ENCODE results near the gene DFFB.
"Not testable (repeated sequence)": the region's sequence is repeated elsewhere in the genome, so short reads cannot be mapped to it uniquely, and the experiment has no call there.

DFFB gene

DNA sequence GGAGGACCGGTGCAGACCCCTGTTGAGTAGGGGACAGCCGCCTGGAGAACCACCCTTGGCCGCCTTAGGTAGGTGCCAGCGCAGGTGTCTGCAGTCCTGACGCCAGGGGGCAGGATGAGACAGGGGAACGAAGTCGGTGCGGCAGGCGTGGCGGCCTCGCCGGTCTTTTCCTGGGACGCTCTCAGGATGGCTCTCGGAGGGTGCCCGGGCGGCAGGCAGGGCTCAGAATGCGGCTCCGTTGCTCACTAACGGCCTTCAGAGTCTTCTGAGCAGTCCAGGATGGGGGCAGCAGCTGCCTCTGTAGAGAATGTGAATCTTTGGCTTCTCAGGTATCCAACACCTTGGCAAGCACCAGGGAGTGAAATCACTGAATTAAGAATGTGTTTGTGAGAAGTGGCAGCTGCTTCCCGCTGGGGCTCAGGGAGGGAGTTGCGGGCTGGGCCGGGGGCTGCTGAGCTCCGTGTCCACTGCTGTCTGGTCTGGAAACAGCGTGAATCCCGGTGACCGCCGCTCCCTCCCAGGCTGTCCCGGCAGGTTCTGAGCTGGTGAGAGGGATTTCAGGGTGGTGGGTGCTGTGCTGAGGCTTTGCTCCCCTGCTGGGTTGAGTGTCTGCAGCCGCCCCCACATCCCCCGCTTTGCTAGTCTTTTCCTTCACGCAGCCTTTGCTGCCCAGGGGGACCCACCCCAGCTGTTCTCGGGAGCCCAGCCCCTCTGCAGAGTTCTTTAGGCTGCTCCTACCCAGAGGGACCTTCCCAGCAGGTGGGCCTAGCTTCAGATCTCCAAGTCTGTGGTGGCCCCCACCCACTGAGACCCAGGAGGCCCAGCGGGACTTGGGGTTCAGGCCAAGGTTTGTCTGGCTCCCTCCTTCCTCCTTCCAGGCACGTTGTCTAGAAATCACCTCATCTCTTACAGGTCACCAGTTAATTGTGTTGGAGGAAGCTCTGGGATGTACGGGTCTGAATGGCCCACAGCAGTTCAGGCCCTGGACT, 53.9 kb downstream of the DFFB start:
- peak; percentile 73 to 74 for DNase-seq

DNA sequence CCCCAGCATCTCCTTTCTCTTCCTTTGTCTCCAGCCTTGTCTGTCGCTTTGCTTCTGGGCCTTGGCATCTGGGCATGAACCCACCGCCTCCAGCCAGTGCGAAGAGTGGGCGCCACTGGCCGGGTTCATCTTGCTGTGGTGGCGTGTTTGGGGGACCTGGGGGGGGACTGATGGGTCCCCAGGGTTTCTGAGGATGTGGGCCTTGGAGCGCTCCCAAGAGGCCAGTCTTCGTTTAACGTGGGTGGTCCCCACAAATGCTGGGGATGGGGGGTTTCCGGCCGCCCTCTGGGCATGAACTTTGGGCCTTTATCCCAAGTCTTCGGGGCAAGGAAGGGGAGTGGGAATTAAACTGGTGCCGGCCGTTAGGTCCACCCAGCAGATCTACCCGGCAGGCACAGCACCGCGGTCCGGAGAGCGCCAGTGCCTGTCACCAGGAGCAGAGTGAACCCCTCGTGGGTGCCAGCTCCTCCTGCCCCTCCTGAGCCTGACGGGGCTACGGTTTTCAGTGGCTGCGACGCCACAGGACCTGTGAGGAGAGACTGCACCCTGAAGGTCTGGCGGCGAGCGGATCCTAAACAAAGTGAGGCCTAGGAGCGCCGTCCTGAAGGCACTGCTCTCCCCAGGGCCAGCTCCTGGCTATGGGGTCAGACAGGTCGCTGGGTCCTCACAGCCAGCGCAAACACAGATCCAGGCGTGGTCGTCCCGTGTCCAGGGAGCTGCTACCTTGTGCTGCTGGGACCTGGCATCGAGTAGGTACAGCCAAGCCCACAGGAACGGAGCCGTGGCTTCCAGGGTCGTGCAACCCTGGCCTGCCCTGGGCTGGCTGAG, 54.9 kb downstream of the DFFB start:
- DNase-seq = no peak

DNA sequence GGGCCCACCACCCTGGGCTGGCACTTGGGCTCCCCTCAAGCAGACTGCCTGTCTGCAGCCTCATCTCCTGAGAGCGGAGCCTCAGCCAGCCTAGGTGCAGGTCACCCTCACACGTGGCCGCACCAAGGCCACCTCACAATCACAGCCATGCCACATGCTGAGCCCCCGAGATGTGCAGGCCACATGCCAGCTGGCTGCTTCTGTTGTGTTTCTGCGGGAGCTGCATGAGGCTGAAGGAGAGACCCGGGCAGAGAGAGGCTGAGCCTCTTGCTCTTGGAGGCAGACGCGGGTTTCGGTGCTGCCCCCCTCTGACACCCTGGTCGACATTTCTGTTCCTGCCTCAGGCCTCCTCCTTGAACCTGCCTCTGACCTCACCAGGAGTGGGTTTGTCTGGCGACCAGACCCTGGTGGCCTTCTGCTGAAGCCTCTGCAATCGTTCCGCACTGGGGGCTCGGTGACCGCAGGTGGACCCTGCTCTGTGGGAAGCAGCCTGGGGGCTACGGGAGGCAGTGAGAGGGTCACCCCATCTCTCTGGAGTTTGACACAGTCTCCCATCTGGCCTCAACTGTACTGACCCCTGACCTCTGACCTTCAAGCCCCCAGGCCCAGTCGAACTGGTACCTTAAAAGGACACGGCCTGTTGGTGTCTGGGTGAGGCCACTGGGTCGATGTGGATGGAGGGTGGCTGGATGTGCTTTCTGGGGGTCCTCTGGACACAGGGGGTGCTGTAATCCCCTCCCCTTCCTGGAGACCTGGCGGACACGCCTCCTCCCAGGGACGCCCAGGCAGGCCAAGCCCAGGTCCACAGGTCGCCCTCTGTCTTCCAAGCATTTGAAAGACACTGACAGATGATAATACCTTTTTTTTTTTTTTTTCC, 55.8 kb downstream of the DFFB start:
- DNase-seq = no peak

DNA sequence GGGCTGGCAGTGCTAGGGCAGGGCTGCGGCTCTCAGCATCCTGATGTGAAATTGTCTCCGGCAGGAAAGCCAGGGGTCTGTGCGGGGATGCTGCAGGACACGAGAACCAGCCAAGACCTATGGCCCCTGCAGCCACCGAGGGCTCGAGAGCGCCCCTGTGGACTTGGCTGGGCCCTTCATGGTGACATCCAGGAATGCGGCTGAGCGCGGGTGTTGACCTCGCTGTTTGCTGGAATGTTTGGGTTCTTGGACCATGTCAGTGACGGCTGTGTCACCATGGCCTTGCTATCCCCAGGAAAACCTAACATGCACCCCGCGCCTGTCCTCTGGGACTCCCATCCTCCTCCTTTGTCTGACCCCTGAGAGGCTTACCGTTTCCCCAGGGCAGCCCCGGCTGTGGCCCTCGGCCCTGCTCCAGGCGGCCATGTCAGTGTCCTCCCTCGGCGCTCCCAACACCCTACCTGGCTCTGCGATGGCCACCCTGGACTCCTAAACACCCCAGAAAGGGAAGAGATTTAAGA, 57.1 kb downstream of the DFFB start:
- no peak for DNase-seq

DNA sequence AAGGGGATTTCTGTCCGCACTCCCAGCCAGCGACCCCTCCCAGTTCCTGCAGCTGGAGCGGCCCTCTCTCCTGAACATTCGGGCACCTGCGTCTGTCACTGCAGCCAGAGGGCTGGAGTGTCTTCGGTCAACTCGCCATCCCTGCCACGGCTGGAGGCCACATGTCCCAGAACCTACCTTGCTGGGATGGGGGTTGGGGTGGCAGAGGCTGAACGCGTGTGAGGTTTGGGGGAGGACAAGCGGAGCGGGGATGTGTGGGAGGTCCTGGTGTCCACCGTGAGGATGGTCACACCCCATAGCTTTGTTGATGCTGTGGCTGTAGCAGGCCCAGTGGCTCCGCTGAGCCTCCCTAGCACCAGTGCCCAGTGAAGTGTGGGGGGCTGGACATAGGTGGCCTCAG, 57.6 kb downstream of the DFFB start:
- no peak for DNase-seq

DNA sequence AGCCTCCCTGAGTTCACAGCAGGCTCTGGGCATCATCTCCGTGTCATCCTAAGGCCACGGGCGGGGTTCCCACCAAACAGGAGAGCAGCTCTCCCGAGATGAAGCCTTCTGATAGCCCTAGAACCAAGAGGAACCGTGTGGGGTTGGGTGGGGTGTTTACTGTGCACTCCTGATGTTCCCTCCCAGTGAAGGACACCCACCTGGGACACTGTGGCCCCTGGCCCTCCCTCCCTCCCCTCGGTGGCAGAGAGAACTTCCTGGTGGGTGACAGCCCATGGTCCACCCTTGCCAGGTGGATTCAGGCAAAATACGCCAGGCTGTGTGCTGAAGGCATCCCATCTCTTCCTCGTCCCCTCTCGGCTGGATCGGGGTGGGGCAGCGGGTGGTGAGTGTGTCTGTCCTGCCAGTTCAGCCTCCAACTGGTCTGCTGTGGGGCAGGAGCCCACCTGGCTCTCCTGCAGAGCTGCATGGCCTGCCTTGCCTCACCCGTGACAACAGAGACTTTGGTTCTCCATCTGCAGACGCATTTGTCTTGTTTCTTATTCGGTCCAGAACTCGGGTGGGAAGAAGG, 58.4 kb downstream of the DFFB start:
- DNase-seq = no peak

DNA sequence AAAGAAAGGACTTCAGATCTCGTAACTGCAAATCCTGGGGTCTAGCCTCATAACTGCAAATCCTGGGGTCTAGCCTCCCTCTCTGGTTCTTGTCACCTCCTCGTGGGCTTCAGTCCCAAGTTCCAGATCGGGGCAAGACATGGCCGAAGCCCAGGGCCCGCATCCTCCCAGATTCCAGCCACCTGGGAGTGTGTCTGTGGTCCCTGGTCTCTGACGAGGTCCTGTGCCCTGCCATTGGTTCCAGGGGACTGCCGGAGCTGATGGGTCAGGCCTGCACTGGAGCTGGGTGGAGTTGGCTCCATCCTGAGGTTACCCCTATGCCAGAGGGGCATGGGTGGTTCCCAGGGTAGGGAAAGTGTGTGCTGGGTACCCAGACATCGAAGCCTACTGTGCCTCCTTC, 60.5 kb downstream of the DFFB start:
- DNase-seq = no peak

DNA sequence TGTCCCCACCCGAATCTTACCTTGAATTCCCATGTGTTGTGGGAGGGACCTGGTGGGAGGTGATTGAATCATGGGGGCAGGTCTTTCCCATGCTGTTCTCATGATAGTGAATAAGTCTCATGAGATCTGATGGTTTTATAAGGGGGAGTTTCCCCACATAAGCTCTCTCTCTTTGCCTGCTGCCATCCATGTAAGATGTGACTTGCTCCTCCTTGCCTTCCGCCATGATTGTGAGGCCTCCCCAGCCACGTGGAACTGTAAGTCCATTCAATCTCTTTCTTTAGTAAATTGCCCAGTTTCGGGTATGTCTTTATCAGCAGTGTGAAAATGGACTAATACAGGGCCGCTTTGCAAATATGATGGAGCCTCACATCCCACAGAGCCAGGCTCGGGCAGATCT, 61.1 kb downstream of the DFFB start:
- not testable (repeated sequence) for DNase-seq

DNA sequence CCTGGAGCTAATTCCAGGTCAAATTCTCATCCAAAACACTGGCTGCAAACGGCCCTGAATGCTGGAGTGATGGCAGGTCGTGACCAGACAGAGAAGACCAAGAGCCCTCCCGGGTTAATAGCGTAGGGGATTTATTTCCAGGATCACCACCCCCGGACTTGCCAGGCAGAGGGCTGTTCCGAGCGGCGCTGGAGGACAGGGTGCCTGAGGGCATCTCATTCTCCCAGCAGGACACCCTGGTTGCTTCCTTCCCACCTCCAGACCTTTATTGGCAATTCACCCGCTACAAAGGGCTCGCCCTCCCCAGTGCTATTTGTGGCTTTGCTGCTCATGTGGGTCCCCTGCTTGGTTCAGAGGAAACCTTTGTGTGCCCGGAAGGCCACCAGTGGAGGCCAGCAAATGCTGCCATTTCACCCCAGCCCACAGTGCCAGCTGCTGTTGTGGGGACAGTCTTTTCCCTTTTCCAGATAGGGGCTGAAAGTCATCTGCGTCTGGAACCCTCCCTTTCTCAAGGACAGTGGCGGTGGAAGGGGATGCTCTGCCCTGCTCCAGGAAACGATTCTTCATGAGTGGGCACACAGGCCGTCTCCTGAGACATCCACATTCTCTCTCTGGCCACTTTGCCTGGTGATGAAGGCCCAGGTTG, 61.8 kb downstream of the DFFB start:
- DNase-seq = no peak

DNA sequence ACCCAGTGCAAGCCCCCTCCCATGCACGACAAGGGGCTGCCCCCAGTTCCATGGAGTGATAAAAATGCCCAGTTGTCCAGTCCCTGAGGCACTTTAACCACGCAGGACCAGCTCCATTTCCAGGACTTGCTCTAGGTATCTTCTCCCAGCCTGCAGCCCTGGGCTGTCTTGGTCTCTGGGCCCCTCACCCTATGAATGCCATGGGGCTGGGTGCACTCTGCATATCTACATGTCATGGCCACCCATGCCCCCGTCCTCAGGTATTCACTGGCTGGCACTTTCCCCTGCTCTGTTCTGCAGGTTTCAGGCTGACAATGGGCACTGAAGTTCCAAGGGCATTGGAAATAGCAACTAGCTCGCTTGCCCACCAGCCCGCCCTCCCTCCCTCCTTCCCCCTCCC, 62.4 kb downstream of the DFFB start:
- DNase-seq = no peak

DNA sequence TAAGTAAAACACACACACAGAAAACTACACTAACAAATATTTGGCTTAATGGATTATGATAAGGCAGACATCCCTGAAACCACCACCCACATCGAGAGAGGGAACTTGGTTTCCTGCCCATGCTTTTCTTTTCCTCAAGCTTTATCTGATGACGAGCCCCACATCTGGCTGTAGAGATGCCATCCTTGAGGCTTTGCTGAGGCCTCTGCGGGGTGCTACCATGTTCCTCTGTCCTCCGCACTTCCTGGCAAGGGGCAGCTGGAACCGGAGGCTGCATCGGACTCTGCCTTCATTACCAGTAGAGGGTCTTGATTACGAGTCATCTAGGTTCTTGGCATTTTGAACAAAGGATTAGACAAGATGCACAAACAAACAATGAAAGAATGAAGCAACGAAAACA, 64.5 kb downstream of the DFFB start:
- no peak for DNase-seq

DNA sequence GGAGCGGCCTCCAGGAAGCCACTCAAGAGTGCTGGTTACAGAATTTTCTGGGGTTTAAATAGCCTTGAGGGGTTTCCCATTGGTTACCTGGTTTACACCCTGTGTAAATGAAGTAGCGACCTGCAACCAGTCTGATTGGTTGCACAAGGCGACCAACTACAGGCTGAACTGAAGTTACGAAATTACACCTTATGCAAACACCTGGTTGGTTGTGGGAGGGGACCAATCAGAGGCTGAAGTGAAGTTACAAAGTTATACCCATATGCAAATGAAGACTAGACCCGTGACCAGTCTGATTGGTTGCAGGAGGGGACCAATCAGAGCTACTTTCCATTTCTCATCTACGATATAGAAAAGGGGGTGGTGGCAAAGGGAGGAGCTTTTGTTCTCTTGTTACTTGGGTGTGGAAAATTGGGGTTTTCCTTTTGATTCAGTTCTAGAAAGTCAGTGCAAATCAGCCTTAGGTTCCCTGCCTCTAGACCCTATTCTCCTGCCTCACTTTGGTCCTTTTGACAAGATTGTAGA, 65.0 kb downstream of the DFFB start:
- DNase-seq = peak; percentile 40 to 72

DNA sequence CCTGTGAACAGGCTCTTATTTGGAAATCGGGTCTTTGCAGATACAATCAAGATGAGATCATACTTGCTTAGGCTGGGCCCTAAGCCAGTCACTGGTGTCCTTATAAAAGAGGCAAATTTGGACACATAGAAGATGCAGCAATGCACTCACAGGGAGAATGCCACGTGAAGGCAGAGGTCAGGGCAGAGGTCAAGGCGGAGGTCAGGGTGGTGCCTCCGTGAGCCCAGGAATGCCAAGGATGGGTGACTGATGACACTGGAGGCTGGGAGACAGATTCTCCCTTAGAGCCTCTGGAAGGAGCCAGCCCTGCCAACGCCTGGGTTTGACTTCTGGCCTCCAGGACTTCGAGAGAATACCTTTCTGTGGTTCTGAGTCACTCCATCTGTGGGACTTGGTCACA, 65.6 kb downstream of the DFFB start:
- DNase-seq = no peak

DNA sequence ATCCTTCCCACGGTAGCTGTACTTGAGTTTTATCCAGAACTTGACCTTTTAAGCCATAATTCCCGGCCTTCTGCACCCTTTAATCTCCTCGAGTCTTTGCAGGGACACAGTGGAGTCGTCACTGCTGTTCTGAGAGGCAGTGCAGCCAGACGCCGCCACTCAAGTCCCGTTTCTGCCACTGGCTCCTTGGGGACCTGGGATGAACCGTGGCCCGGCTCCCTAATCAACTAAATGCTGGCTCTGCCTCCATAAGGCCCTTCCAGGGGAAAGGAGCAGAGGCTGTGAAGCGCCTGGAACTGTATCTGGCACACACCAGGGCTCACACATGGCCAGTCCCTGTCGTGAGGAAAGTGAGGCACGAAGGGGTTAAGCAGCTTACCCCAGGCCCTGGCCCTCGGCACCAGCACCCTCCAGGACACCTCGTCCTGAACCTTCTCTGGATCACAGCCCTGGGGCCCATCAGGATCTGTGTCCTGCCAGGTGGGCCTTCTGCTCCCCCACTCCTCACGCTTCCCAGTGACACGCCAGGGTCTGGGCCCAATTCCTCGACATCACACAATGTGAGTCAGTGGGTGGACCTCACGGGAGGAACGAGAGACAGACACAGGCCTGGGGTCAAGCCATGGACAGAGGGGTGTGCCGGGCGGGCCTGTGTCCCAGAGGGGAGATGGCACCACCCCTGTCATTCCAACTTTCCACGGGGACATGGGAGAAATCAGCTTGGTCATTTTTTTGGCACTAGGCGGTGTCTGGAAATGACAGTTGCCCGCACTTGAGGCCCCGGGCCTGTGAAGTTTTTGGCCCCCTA, 66.3 kb downstream of the DFFB start:
- DNase-seq = no peak

DNA sequence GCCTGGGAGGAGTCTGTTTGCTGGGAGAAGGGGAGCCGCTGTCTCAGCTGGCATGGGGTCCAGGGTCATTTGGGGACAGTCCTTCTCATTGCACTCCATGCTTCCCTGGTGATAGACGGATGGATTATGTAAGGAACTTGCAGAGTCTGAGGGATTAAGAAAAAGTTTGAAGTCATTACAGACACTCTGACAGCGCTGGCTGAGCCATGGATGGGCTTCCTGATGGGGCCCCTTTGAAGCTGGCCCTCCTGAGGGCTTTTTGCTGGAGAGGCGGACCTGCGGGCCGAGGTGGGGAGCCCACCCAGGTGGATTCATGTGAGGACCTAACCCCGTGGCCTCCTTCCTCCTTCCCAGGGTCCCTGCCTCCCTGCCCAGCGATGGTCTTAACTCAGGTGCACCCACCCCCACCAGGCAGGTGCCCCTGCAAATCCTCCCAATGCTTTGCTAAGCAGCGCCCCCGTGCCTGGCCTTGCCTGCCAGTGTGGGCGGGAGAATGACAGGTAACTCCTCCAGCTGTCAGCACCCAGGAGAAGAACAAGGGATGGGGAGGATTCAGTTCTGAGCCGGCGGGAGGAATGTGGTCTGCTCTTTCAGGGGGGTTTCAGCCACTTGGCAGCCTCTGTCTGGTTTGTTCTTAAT, 67.0 kb downstream of the DFFB start:
- no peak for DNase-seq

DNA sequence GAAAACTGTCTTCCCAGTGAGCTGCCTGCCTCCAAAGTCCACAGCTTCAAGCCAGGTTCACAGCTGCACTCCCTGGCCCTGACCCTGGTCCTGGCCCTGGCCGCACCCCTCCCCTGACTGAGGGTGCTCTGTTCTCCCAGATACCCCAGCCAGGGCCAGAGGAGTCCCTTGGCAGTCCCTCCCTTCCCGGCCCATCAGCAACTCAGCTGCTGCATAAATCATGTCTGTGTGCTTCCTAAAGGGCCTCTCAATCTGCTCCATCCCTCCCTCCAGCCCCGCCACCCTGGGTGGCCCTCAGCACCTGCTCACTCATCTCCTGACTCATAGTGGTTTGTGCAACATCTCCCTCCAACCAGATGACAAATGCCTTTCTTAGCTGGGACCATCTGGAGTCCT, 67.5 kb downstream of the DFFB start:
- DNase-seq = no peak

DNA sequence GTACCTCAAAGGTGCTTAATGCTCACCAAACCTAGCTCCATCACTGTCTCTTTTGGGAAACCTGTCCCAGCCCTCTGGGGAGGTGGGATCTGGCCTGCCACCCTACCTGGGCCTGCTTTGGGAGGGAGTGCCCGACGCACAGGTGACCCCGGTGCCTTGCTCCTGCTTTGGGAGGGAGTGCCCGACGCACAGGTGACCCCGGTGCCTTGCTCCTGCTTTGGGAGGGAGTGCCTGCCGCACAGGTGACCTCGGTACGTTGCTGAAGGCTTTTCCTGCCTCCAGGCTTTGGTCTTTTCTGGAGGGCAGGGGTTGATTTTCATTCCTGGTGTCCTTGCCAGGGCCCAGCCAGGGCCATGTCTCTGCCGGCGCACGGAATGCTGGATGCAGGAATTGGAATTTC, 68.0 kb downstream of the DFFB start:
- DNase-seq = no peak

DNA sequence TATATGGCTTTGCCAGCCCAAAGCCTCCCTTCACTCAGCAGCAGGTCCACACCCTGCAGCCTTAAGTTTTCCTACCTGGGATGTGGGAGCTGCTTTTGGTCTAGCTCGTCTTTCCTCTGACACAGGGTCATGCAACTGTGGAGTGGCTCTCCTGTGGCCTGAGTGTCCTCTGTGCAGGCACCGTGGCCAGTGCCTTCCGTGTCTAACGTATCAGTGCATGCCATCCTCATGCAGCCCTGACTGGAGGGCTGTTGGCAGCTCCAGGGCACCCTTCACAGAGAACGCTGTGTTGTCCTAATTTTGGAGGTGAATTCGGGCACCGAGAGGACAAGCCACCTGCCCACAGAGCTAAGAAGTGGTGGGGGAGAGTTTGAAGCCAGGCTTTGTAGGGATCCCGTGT, 68.5 kb downstream of the DFFB start:
- no peak for DNase-seq

DNA sequence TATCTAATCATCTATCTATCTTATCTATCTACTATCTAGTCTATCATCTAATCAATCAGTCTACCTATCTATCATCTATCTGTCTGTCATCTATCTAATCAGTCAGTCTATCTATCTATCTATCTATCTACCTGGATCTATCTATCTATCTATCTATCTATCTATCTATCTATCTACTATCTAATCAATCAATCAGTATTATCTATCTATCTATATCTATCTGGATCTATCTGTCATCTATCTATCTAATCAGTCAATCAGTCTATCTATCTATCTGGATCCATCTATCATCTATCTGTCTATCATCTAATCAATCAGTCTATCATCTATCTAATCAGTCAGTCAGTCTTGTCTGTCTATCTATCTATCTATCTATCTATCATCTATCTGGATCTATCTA, 69.7 kb downstream of the DFFB start:
- DNase-seq = no peak

DNA sequence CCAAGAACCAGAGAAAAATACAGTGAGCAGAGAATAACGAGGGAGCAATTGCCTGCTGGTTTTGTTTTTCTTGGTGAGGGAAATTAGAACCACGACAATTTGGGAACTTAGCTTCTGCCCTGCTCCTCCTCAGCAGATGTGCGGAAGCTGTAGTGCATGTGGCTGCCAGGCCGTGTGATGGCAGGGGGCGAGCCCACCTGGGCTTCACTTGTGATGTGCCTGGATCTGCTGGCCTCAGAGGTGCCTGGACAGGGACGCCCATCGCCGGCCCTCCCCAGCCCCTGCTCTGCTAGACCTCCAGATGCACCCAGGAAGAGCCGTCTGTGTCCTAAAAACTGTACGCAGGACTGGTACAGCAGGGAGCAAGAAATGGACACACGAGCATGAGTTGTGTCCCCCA, 71.3 kb downstream of the DFFB start:
- no peak for DNase-seq
